Neural cell (in vitro differentiated cells): ENCODE measurements around the gene FAM227B. TPM values are rescaled to one million over a fixed set of nuclear protein-coding genes. Genes with fewer than 3 reads are reported as not detected.

ENCODE experiments used
- H2AFZ ChIP-seq: fragments of 200-600, 300-800 bp; sonication (generic), shearing (Covaris generic); 2 replicates; pipeline ENCODE4 v1.6.0; 2014; ENCODE audit warnings: low read depth, mild to moderate bottlenecking, antibody characterized with exemption, low read length, moderate library complexity
- H3F3A ChIP-seq: fragments of 200-600 bp; shearing (Covaris generic); 2 replicates; pipeline ENCODE4 v1.6.1; 2016; ENCODE audit warnings: mild to moderate bottlenecking, moderate library complexity, mixed read lengths, antibody characterized with exemption, low read length; ENCODE audit not compliant: insufficient read depth, poor library complexity, severe bottlenecking
- H3K27ac ChIP-seq: fragments of 200-600, 300-800 bp; sonication (generic), shearing (Covaris generic); 2 replicates; pipeline ENCODE4 v1.5.1; 2014; ENCODE audit warnings: mild to moderate bottlenecking, low read length, moderate library complexity
- H3K27me3 ChIP-seq: fragments of 300-800, 200-600 bp; sonication (generic), shearing (Covaris generic); 2 replicates; pipeline ENCODE4 v1.6.0; 2014; ENCODE audit warnings: mild to moderate bottlenecking, low read depth, low read length, moderate library complexity; ENCODE audit not compliant: insufficient read depth
- H3K36me3 ChIP-seq: fragments of 300-800, 200-600 bp; sonication (generic), shearing (Covaris generic); 2 replicates; pipeline ENCODE4 v1.5.1; 2014; ENCODE audit warnings: mild to moderate bottlenecking, antibody characterized with exemption, low read length, moderate library complexity; ENCODE audit not compliant: insufficient read depth
- H3K4me2 ChIP-seq: fragments of 300-800, 200-600 bp; sonication (generic), shearing (Covaris generic); 2 replicates; pipeline ENCODE4 v1.6.0; 2014; ENCODE audit warnings: mild to moderate bottlenecking, low read length
- H3K4me3 ChIP-seq: fragments of 300-800, 200-600 bp; sonication (generic), shearing (Covaris generic); 2 replicates; pipeline ENCODE4 v1.5.1; 2014; ENCODE audit warnings: mild to moderate bottlenecking, low read length, moderate library complexity
- H3K79me2 ChIP-seq: fragments of 200-600 bp; shearing (Covaris generic); replicated peaks from 2 replicates; pipeline ENCODE4 v1.6.0; 2014; ENCODE audit warnings: mild to moderate bottlenecking, low read length, moderate library complexity; ENCODE audit not compliant: insufficient read depth
- H3K9ac ChIP-seq: fragments of 300-800, 200-600 bp; sonication (generic), shearing (Covaris generic); 2 replicates; pipeline ENCODE4 v1.6.1; 2016; ENCODE audit warnings: mild to moderate bottlenecking, low read length, mixed read lengths
- H3K9me2 ChIP-seq: fragments of 200-600 bp; shearing (Covaris generic); 2 replicates; pipeline ENCODE4 v1.6.1; 2016; ENCODE audit warnings: mild to moderate bottlenecking, low read length, mixed read lengths; ENCODE audit not compliant: insufficient read depth
- H3K9me3 ChIP-seq: fragments of 200-600, 300-800 bp; sonication (generic), shearing (Covaris generic); 2 replicates; pipeline ENCODE4 v1.6.1; 2016; ENCODE audit warnings: mild to moderate bottlenecking, mixed run types, low read length, moderate library complexity, mixed read lengths
- H4K20me1 ChIP-seq: fragments of 200-600 bp; shearing (Covaris generic); 2 replicates; pipeline ENCODE4 v1.6.1; 2016; ENCODE audit warnings: mild to moderate bottlenecking, mixed run types; ENCODE audit not compliant: insufficient read depth
- CTCF ChIP-seq: fragments of 450-650 bp; IDR thresholded peaks from 2 replicates; pipeline ENCODE4 v1.5.1; 2014; ENCODE audit warnings: antibody characterized with exemption, mild to moderate bottlenecking, moderate library complexity; ENCODE audit not compliant: poor library complexity, severe bottlenecking
- EP300 ChIP-seq: fragments of 450-650 bp; conservative IDR thresholded peaks from 2 replicates; pipeline ENCODE4 v1.6.1; 2014; ENCODE audit warnings: antibody characterized with exemption, mild to moderate bottlenecking, moderate library complexity; ENCODE audit not compliant: poor library complexity, severe bottlenecking
- EZH2 ChIP-seq: fragments of 200-600, 300-800 bp; shearing (Covaris generic), sonication (generic); IDR thresholded peaks from 2 replicates; pipeline ENCODE4 v1.6.1; 2014; ENCODE audit warnings: antibody characterized with exemption, low read length, borderline replicate concordance, mild to moderate bottlenecking; ENCODE audit not compliant: insufficient read depth, poor library complexity, severe bottlenecking
- MXI1 ChIP-seq: fragments of 450-650 bp; conservative IDR thresholded peaks from 2 replicates; pipeline ENCODE4 v1.6.1; 2014; ENCODE audit warnings: antibody characterized with exemption, mild to moderate bottlenecking; ENCODE audit not compliant: poor library complexity, severe bottlenecking
- POLR2AphosphoS5 ChIP-seq: IDR thresholded peaks from 2 replicates; pipeline ENCODE4 v1.6.1; 2012
- RAD21 ChIP-seq: fragments of 450-650 bp; conservative IDR thresholded peaks from 2 replicates; pipeline ENCODE4 v1.6.1; 2014; ENCODE audit warnings: antibody characterized with exemption, mild to moderate bottlenecking, moderate library complexity
- REST ChIP-seq: IDR thresholded peaks from 2 replicates; pipeline ENCODE4 v1.6.1; 2012; ENCODE audit warnings: borderline replicate concordance
- SMC3 ChIP-seq: fragments of 450-650 bp; conservative IDR thresholded peaks from 2 replicates; pipeline ENCODE4 v1.6.1; 2014; ENCODE audit warnings: antibody characterized with exemption, mild to moderate bottlenecking, moderate library complexity; ENCODE audit not compliant: poor library complexity
- TAF1 ChIP-seq: IDR thresholded peaks from 2 replicates; pipeline ENCODE4 v1.6.1; 2012; ENCODE audit warnings: low read depth
- polyA plus RNA-seq: library from polyadenylated mRNA; depleted of rRNA; stranded (reverse); fragments of >200 nt; gene quantifications from 2 replicates; pipeline ENCODE4 v1.2.3, GENCODE V29; 2014

The FAM227B gene
- polyA plus RNA-seq, 1 donor from 2014 or later = 0.88 TPM

GRCh38 chr15:49466119-49466518 lies 154.5 kb downstream of the FAM227B start:
- Histone ChIP-seq H3K4me2 (no peak overlapping the region), H3K9me2 (no peaks in the 10 kb centered on the region), H3K9ac (no peak overlapping the region), H4K20me1 (no peaks in the 10 kb centered on the region), H3K27ac (no peak overlapping the region), H3K27me3 (no peaks in the 10 kb centered on the region), H3K79me2 (no peaks in the 10 kb centered on the region), H3F3A (no peaks in the 10 kb centered on the region), H3K4me3 (no peak overlapping the region), H2AFZ (no peak overlapping the region), H3K36me3 (no peaks in the 10 kb centered on the region), H3K9me3 (no peaks in the 10 kb centered on the region)
- TF ChIP-seq EZH2 (no peak), CTCF (no peak), RAD21 (no peak), MXI1 (no peak), SMC3 (no peak), POLR2AphosphoS5 (no peak), REST (no peak), TAF1 (no peak), EP300 (no peak)

GRCh38 chr15:49464522-49464921 lies 156.1 kb downstream of the FAM227B start:
- no peaks in the 10 kb centered on the region for H3K27me3 ChIP-seq
- no peak overlapping the region for H2AFZ ChIP-seq
- no peak overlapping the region for H3K4me2 ChIP-seq
- H4K20me1 ChIP-seq = no peaks in the 10 kb centered on the region
- H3K79me2 ChIP-seq = no peaks in the 10 kb centered on the region
- no peaks in the 10 kb centered on the region for H3K9me3 ChIP-seq
- H3K4me3 ChIP-seq = no peak overlapping the region
- no peaks in the 10 kb centered on the region for H3K9me2 ChIP-seq
- no peak overlapping the region for H3K27ac ChIP-seq
- H3F3A ChIP-seq = no peaks in the 10 kb centered on the region
- H3K36me3 ChIP-seq = no peaks in the 10 kb centered on the region
- TF ChIP-seq SMC3 = no peak
- TF ChIP-seq POLR2AphosphoS5 = no peak
- TF ChIP-seq MXI1 = no peak
- TF ChIP-seq CTCF = no peak
- no peak for TF ChIP-seq EP300
- no peak for TF ChIP-seq EZH2
- no peak for TF ChIP-seq TAF1
- no peak for TF ChIP-seq RAD21
- no peak for TF ChIP-seq REST
- no peak overlapping the region for H3K9ac ChIP-seq
